IMR-90 (cell line): Measurements from ENCODE around the gene SLC25A26.
"Not testable (repeated sequence)": the region's sequence is repeated elsewhere in the genome, so short reads cannot be mapped to it uniquely, and the experiment has no call there.

Experiments used
- BHLHE40 ChIP-seq: fragments of 150-350 bp; IDR thresholded peaks from 2 replicates; pipeline ENCODE4 v1.6.1; 2016; ENCODE audit warnings: mild to moderate bottlenecking, low read depth, low read length
- CEBPB ChIP-seq: IDR thresholded peaks from 2 replicates; pipeline ENCODE4 v1.6.1; 2012; ENCODE audit warnings: low read depth, low read length, improper control_type of control experiment
- CHD1 ChIP-seq: IDR thresholded peaks from 2 replicates; pipeline ENCODE4 v1.6.1; 2012; ENCODE audit warnings: low read depth, low read length, improper control_type of control experiment
- FOS ChIP-seq: fragments of 150-350 bp; IDR thresholded peaks from 2 replicates; pipeline ENCODE4 v1.6.1; 2016; ENCODE audit warnings: low read depth, low read length
- MAFK ChIP-seq: IDR thresholded peaks from 2 replicates; pipeline ENCODE4 v1.6.1; 2012; ENCODE audit warnings: low read depth, low read length, improper control_type of control experiment
- MXI1 ChIP-seq: IDR thresholded peaks from 2 replicates; pipeline ENCODE4 v1.6.1; 2012; ENCODE audit warnings: low read depth, mild to moderate bottlenecking, low read length, moderate library complexity, borderline replicate concordance
- NFE2L2 ChIP-seq: fragments of 150-350 bp; IDR thresholded peaks from 2 replicates; pipeline ENCODE4 v1.6.1; 2016; ENCODE audit warnings: low read depth, mild to moderate bottlenecking, low read length
- POLR2A ChIP-seq: IDR thresholded peaks from 2 replicates; pipeline ENCODE4 v1.6.1; 2012; ENCODE audit warnings: mild to moderate bottlenecking, low read depth, low read length
- RAD21 ChIP-seq: IDR thresholded peaks from 2 replicates; pipeline ENCODE4 v1.6.1; 2012; ENCODE audit warnings: low read length, improper control_type of control experiment
- RCOR1 ChIP-seq: IDR thresholded peaks from 2 replicates; pipeline ENCODE4 v1.6.1; 2012; ENCODE audit warnings: mild to moderate bottlenecking, low read length, improper control_type of control experiment; ENCODE audit not compliant: insufficient replicate concordance
- SMC3 ChIP-seq: fragments of 150-350 bp; IDR thresholded peaks from 2 replicates; pipeline ENCODE4 v1.6.1; 2016; ENCODE audit warnings: low read depth, mild to moderate bottlenecking, antibody characterized with exemption, low read length, moderate library complexity
- TF ChIP-seq, protein P1 (sequence below): conservative IDR thresholded peaks from 2 replicates; pipeline ENCODE4 v1.5.1; 2012; ENCODE audit warnings: mild to moderate bottlenecking, low read depth, low read length, improper control_type of control experiment
- TF ChIP-seq, protein P2 (sequence below): fragments of 150-350 bp; IDR thresholded peaks from 2 replicates; pipeline ENCODE4 v1.6.1; 2016; ENCODE audit warnings: low read depth, mild to moderate bottlenecking, low read length, moderate library complexity, borderline replicate concordance
- TF ChIP-seq, protein P3 (sequence below): fragments of 150-350 bp; IDR thresholded peaks from 2 replicates; pipeline ENCODE4 v1.6.1; 2017; ENCODE audit warnings: mild to moderate bottlenecking, antibody characterized with exemption, low read length, low read depth

DNA sequence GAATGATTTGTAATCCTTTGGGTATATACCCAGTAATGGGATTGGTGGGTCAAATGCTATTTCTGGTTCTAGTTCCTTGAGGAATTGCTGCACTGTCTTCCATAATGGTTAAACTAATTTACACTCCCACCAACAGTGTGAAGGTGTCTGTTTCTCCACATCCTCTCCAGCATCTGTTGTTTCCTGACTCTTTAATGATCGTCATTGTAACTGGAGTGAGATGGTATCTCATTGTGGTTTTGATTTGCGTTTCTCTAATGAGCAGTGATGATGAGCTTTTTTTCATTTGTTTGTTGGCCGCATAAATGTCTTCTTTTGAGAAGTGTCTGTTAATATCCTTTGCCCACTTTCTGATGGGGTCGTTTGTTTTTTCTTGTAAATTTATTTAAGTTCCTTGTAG is 86.2 kb downstream of the SLC25A26 start:
- not testable (repeated sequence) for TF ChIP-seq POLR2A, MXI1, NFE2L2, SMC3, RAD21, FOS, BHLHE40, MAFK, RCOR1, CEBPB, CHD1
- TF ChIP-seq, protein P1, sequence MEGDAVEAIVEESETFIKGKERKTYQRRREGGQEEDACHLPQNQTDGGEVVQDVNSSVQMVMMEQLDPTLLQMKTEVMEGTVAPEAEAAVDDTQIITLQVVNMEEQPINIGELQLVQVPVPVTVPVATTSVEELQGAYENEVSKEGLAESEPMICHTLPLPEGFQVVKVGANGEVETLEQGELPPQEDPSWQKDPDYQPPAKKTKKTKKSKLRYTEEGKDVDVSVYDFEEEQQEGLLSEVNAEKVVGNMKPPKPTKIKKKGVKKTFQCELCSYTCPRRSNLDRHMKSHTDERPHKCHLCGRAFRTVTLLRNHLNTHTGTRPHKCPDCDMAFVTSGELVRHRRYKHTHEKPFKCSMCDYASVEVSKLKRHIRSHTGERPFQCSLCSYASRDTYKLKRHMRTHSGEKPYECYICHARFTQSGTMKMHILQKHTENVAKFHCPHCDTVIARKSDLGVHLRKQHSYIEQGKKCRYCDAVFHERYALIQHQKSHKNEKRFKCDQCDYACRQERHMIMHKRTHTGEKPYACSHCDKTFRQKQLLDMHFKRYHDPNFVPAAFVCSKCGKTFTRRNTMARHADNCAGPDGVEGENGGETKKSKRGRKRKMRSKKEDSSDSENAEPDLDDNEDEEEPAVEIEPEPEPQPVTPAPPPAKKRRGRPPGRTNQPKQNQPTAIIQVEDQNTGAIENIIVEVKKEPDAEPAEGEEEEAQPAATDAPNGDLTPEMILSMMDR, result not testable (repeated sequence)
- TF ChIP-seq, protein P2, sequence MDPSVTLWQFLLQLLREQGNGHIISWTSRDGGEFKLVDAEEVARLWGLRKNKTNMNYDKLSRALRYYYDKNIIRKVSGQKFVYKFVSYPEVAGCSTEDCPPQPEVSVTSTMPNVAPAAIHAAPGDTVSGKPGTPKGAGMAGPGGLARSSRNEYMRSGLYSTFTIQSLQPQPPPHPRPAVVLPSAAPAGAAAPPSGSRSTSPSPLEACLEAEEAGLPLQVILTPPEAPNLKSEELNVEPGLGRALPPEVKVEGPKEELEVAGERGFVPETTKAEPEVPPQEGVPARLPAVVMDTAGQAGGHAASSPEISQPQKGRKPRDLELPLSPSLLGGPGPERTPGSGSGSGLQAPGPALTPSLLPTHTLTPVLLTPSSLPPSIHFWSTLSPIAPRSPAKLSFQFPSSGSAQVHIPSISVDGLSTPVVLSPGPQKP, result not testable (repeated sequence)
- TF ChIP-seq, protein P3, sequence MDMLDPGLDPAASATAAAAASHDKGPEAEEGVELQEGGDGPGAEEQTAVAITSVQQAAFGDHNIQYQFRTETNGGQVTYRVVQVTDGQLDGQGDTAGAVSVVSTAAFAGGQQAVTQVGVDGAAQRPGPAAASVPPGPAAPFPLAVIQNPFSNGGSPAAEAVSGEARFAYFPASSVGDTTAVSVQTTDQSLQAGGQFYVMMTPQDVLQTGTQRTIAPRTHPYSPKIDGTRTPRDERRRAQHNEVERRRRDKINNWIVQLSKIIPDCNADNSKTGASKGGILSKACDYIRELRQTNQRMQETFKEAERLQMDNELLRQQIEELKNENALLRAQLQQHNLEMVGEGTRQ, result not testable (repeated sequence)
